HepG2 (cell line): Measurements from ENCODE around the gene IQCH. TPM values are rescaled to one million over a fixed set of nuclear protein-coding genes. Genes with fewer than 3 reads are reported as not detected.

Experiments
- ARHGAP35 ChIP-seq: sonication (generic); formaldehyde crosslinking; IDR thresholded peaks from 2 replicates; pipeline ENCODE4 v1.9.0; 2022; ENCODE audit warnings: mild to moderate bottlenecking, inconsistent platforms, moderate library complexity, missing genetic modification reagents, borderline replicate concordance
- ARNT ChIP-seq: fragments of 450-650 bp; IDR thresholded peaks from 2 replicates; pipeline ENCODE4 v1.6.1; 2017
- BRF2 ChIP-seq: sonication (generic); formaldehyde crosslinking; IDR thresholded peaks from 2 replicates; pipeline ENCODE4 v1.8.1; 2022; ENCODE audit warnings: mild to moderate bottlenecking, missing genetic modification reagents
- DR1 ChIP-seq: sonication (generic); formaldehyde crosslinking; IDR thresholded peaks from 2 replicates; pipeline ENCODE4 v1.8.0; 2021; ENCODE audit warnings: mild to moderate bottlenecking, missing genetic modification reagents, inconsistent platforms
- FOXC1 ChIP-seq: sonication (generic); formaldehyde crosslinking; IDR thresholded peaks from 2 replicates; pipeline ENCODE4 v1.8.0; 2022; ENCODE audit warnings: mild to moderate bottlenecking, missing genetic modification reagents, borderline replicate concordance
- GPN1 ChIP-seq: sonication (generic); formaldehyde crosslinking; IDR thresholded peaks from 2 replicates; pipeline ENCODE4 v1.5.1; 2020; ENCODE audit warnings: missing genetic modification reagents, borderline replicate concordance
- GTF3A ChIP-seq: sonication (generic); formaldehyde crosslinking; conservative IDR thresholded peaks from 2 replicates; pipeline ENCODE4 v1.4.0; 2020; ENCODE audit warnings: mild to moderate bottlenecking, missing genetic modification reagents
- HNRNPUL1 ChIP-seq: fragments of 200-400 bp; formaldehyde crosslinking; IDR thresholded peaks from 2 replicates; pipeline ENCODE4 v1.6.1; 2017; ENCODE audit warnings: low read depth, mild to moderate bottlenecking, low read length, moderate library complexity
- NRL ChIP-seq: sonication (generic); formaldehyde crosslinking; IDR thresholded peaks from 2 replicates; pipeline ENCODE4 v1.5.0; 2020; ENCODE audit warnings: missing genetic modification reagents, mild to moderate bottlenecking, moderate library complexity, borderline replicate concordance
- REXO4 ChIP-seq: sonication (generic); formaldehyde crosslinking; IDR thresholded peaks from 2 replicates; pipeline ENCODE4 v1.8.0; 2022; ENCODE audit warnings: missing genetic modification reagents, mild to moderate bottlenecking, borderline replicate concordance
- TAF15 ChIP-seq: fragments of 200-400 bp; formaldehyde crosslinking; IDR thresholded peaks from one replicate; pipeline ENCODE4 v1.6.1; 2018; ENCODE audit warnings: mild to moderate bottlenecking, low read depth, low read length; ENCODE audit not compliant: poor library complexity, severe bottlenecking
- TBP ChIP-seq: sonication (generic); formaldehyde crosslinking; IDR thresholded peaks from 2 replicates; pipeline ENCODE4 v1.5.0; 2020; ENCODE audit warnings: missing genetic modification reagents
- THYN1 ChIP-seq: sonication (generic); formaldehyde crosslinking; IDR thresholded peaks from 2 replicates; pipeline ENCODE4 v1.8.1; 2023; ENCODE audit warnings: low read depth, mild to moderate bottlenecking, moderate library complexity, missing genetic modification reagents, borderline replicate concordance
- ZMYM3 ChIP-seq: sonication (generic); formaldehyde crosslinking; IDR thresholded peaks from 2 replicates; pipeline ENCODE4 v1.5.1; 2020; ENCODE audit warnings: mild to moderate bottlenecking, missing genetic modification reagents
- ZNF33B ChIP-seq: sonication (generic); formaldehyde crosslinking; IDR thresholded peaks from 2 replicates; pipeline ENCODE4 v1.5.1; 2020; ENCODE audit warnings: mild to moderate bottlenecking, missing genetic modification reagents
- ZNF430 ChIP-seq: sonication (generic); formaldehyde crosslinking; IDR thresholded peaks from 2 replicates; pipeline ENCODE4 v1.9.0; 2021; ENCODE audit warnings: mild to moderate bottlenecking, missing genetic modification reagents
- ZNF441 ChIP-seq: sonication (generic); formaldehyde crosslinking; IDR thresholded peaks from 2 replicates; pipeline ENCODE4 v1.7.0; 2021; ENCODE audit warnings: missing genetic modification reagents, borderline replicate concordance
- ZNF557 ChIP-seq: sonication (generic); formaldehyde crosslinking; IDR thresholded peaks from 2 replicates; pipeline ENCODE4 v1.4.0; 2020; ENCODE audit warnings: missing genetic modification reagents
- ZNF564 ChIP-seq: sonication (generic); formaldehyde crosslinking; IDR thresholded peaks from 2 replicates; pipeline ENCODE4 v1.8.1; 2023; ENCODE audit warnings: mild to moderate bottlenecking, missing genetic modification reagents
- ZNF616 ChIP-seq: sonication (generic); formaldehyde crosslinking; IDR thresholded peaks from 2 replicates; pipeline ENCODE4 v1.5.0; 2020; ENCODE audit warnings: low read depth, mild to moderate bottlenecking, missing genetic modification reagents
- ZNF740 ChIP-seq: sonication (generic); formaldehyde crosslinking; IDR thresholded peaks from 2 replicates; pipeline ENCODE4 v1.4.0; 2020; ENCODE audit warnings: missing genetic modification reagents
- ZNF766 ChIP-seq: sonication (generic); formaldehyde crosslinking; IDR thresholded peaks from 2 replicates; pipeline ENCODE4 v1.5.0; 2020; ENCODE audit warnings: missing genetic modification reagents, borderline replicate concordance
- ZNF770 ChIP-seq: sonication (generic); formaldehyde crosslinking; IDR thresholded peaks from 2 replicates; pipeline ENCODE4 v1.5.0; 2020; ENCODE audit warnings: mild to moderate bottlenecking, missing genetic modification reagents
- ZNF790 ChIP-seq: sonication (generic); formaldehyde crosslinking; IDR thresholded peaks from 2 replicates; pipeline ENCODE4 v1.8.0; 2022; ENCODE audit warnings: missing genetic modification reagents, mild to moderate bottlenecking, borderline replicate concordance
- ZSCAN25 ChIP-seq: sonication (generic); formaldehyde crosslinking; IDR thresholded peaks from 2 replicates; pipeline ENCODE4 v1.8.0; 2022; ENCODE audit warnings: mild to moderate bottlenecking, missing genetic modification reagents
- polyA plus RNA-seq, 8 experiments: library from polyadenylated mRNA; depleted of rRNA in 3 of 8; stranded (reverse) in 7 of 8; unstranded in 1 of 8; fragments of >200 nt; fragmentation: Illumina TruSeq in 4 of 8; extraction: Trizol in 4 of 8; gene quantifications; 2 replicates each; pipeline versions ENCODE4 v1.2.1 to v1.2.3, GENCODE V29; 2011 to 2016; ENCODE audit warnings: low read depth in 4 of 8, missing spikeins in 1 of 8, mixed read lengths in 1 of 8; ENCODE audit not compliant: insufficient read depth in 1 of 8
- total RNA-seq, 5 experiments: library from RNA; depleted of rRNA; stranded (reverse); fragments of >200 nt; fragmentation: Illumina TruSeq; extraction: Trizol; gene quantifications; 2 replicates each; pipeline ENCODE4 v1.2.3, GENCODE V29; 2016; ENCODE audit warnings: low read depth in 1 of 5

Gene IQCH
- total and polyA plus RNA-seq, 2 of the 13 experiments (the other 11 are each of a cell fraction or from before 2014, with no cell fraction given): 0.16 to 0.55 TPM

GRCh38 chr15:67254238-67255175, at the start of gene IQCH, which contains the start of gene AAGAB (continued):
- TF ChIP-seq BRF2 (CRISPR knock-in tag) (no peak), ZNF766 (CRISPR knock-in tag) (no peak), REXO4 (CRISPR knock-in tag) (no peak), GPN1 (CRISPR knock-in tag) (no peak), ZMYM3 (CRISPR knock-in tag) (peak; percentile 46; the same call in 1 of the 2 replicates), ZNF33B (CRISPR knock-in tag) (peak; percentile 83; the same call in 1 of the 2 replicates), DR1 (CRISPR knock-in tag) (peak; percentile 83; the same call in 1 of the 2 replicates), THYN1 (CRISPR knock-in tag) (no peak), ZNF740 (CRISPR knock-in tag) (no peak), ZSCAN25 (CRISPR knock-in tag) (peak; percentile 72), ZNF770 (CRISPR knock-in tag) (peak; percentile 54), FOXC1 (CRISPR knock-in tag) (peak; percentile 59; the same call in 1 of the 2 replicates), HNRNPUL1 (peak; percentile 79; the same call in 1 of the 2 replicates), ARHGAP35 (CRISPR knock-in tag) (peak; percentile 56; the same call in 1 of the 2 replicates), TBP (peak; percentile 92; the same call in 1 of the 2 replicates), ZNF564 (CRISPR knock-in tag) (peak; percentile 69; the same call in 1 of the 2 replicates), ZNF441 (CRISPR knock-in tag) (no peak; the same call in 1 of the 2 replicates), ZNF790 (no peak), TAF15 (no peak), ZNF616 (CRISPR knock-in tag) (0 out of 2 replicates have a peak, but pooled peaks have one; percentile 63), ARNT (no peak), ZNF557 (CRISPR knock-in tag) (no peak), ZNF430 (CRISPR knock-in tag) (no peak), GTF3A (CRISPR knock-in tag) (peak; percentile 66; the same call in 1 of the 2 replicates), NRL (CRISPR knock-in tag) (no peak; the same call in none of the 2 replicates)
